Vagina (tissue), 2 donors: ENCODE measurements around the gene SIRPB2. TPM values are rescaled to one million over a fixed set of nuclear protein-coding genes. Genes with fewer than 3 reads are reported as not detected.

Experiments
- DNase-seq, 2 donors: peaks; one replicate each; pipeline ENCODE4 v3.0.0-alpha.2; 2017; ENCODE audit errors: extremely low spot score in 2 of 2
- H3K27ac ChIP-seq: fragments of 200-600 bp; sonication (generic); one replicate; pipeline ENCODE4 v1.5.1; 2019
- H3K27me3 ChIP-seq: fragments of 200-600 bp; sonication (generic); one replicate; pipeline ENCODE4 v1.5.1; 2019
- H3K36me3 ChIP-seq, 2 donors: fragments of 200-600 bp; sonication (generic); one replicate each; pipeline ENCODE4 v1.5.1; 2017 to 2019
- H3K4me1 ChIP-seq: fragments of 200-600 bp; sonication (generic); one replicate; pipeline ENCODE4 v1.5.1; 2019
- H3K4me3 ChIP-seq, 2 donors: fragments of 200-600 bp; sonication (generic); 1 replicate in 1 of 2; 2 replicates in 1 of 2; pipeline ENCODE4 v1.5.1; 2016 to 2019
- H3K9me3 ChIP-seq: fragments of 200-600 bp; sonication (generic); one replicate; pipeline ENCODE4 v1.5.1; 2019
- CTCF ChIP-seq, 3 experiments: fragments of 450-650 bp in 2 of 3; fragments of 200-600 bp in 1 of 3; sonication (generic) in 1 of 3; IDR thresholded peaks; one replicate each; pipeline ENCODE4 v1.5.1; 2017 to 2019; ENCODE audit warnings: antibody characterized with exemption in 3 of 3, mild to moderate bottlenecking in 2 of 3, moderate library complexity in 2 of 3
- POLR2A ChIP-seq, 2 donors: fragments of 450-650 bp; IDR thresholded peaks; one replicate each; pipeline ENCODE4 v1.6.1; 2017; ENCODE audit warnings: antibody characterized with exemption in 2 of 2, mild to moderate bottlenecking in 2 of 2, moderate library complexity in 2 of 2
- POLR2AphosphoS5 ChIP-seq, 2 donors: sonication (generic); formaldehyde crosslinking; IDR thresholded peaks; one replicate each; pipeline ENCODE4 v1.9.0; 2017; ENCODE audit warnings: antibody characterized with exemption in 2 of 2, mild to moderate bottlenecking in 2 of 2, low read depth in 1 of 2; ENCODE audit not compliant: insufficient read depth in 1 of 2
- intact Hi-C: fragments of 100-400 bp; cut with DNase I; formaldehyde crosslinking; loops from one replicate; pipeline ENCODE4 v1.15.1; 2023
- total RNA-seq: library from RNA; depleted of rRNA; stranded (reverse); fragments of >200 nt; gene quantifications from one replicate; pipeline ENCODE4 v1.2.3, GENCODE V29; 2016

Gene SIRPB2
- total RNA-seq, 1 donor from 2014 or later: 2.9 TPM

DNA sequence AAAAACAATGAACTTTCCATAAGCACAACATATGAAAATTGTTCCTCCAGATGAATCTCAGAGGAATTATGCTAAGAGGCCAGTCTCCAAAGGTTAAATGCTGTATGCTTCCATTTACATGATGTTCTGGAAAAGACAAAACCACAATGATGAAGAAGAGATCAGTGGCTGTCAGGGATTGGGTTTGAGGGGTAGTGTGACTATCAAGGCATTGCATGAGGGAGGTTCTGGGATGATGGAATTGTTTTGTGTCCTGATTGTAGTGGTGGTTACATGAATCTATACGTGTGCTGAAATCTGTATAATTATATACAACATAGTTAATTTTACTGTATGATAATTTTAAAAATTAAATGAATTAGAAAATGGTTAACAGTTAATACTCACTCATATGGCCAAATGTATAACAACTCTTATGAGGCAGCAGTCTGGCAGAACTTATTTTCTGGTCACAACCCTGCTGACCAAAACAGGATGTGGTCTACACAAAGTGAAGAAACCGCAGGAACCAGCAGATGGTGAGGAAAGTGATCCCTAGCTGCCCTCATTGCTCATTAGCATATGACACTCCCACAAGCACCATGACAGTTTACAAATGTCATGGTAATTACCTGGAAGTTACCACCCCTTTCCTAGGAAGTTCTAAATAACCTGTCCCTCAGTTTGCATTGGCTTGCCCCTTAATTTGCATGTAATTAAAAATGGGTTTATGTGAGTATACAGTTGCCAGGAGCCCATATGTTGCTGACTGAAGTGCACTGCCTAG lies 56.5 kb downstream of the SIRPB2 start:
- intact Hi-C loops: loop anchor here (1.0 kb wide), 1 partner anchor 117 kb away; no protein-coding TSS in a partner anchor
- H3K36me3 ChIP-seq: no peaks in the 10 kb centered on the region
- no peak overlapping the region for H3K27ac ChIP-seq
- no peaks in the 10 kb centered on the region for H3K27me3 ChIP-seq
- H3K4me1 ChIP-seq: no peaks in the 10 kb centered on the region
- DNase-seq: no peak
- no peaks in the 10 kb centered on the region for H3K9me3 ChIP-seq
- H3K4me3 ChIP-seq: no peak overlapping the region
- TF ChIP-seq POLR2AphosphoS5 (IDR thresholded peaks at IDR 0.05; ENCODE audit: insufficient read depth in 1 of 2, low read depth in 1 of 2): no peak
- no peak for TF ChIP-seq CTCF (IDR thresholded peaks at IDR 0.05)
- TF ChIP-seq POLR2A (IDR thresholded peaks at IDR 0.05): no peak

GRCh38 chr20:1431158-1431557 lies 60.1 kb downstream of the SIRPB2 start:
- Histone ChIP-seq H3K9me3 (no peaks in the 10 kb centered on the region), H3K4me1 (no peaks in the 10 kb centered on the region), H3K4me3 (no peak overlapping the region), H3K27me3 (no peaks in the 10 kb centered on the region), H3K27ac (no peak overlapping the region), H3K36me3 (no peaks in the 10 kb centered on the region)
- DNase-seq: no peak
- TF ChIP-seq POLR2A (IDR thresholded peaks at IDR 0.05) (no peak), POLR2AphosphoS5 (IDR thresholded peaks at IDR 0.05; ENCODE audit: insufficient read depth in 1 of 2, low read depth in 1 of 2) (no peak), CTCF (IDR thresholded peaks at IDR 0.05) (no peak)
- intact Hi-C loops: no loop called here

GRCh38 chr20:1430004-1430451 lies 61.2 kb downstream of the SIRPB2 start:
- intact Hi-C loops: no loop called here
- no peaks in the 10 kb centered on the region for H3K27me3 ChIP-seq
- H3K9me3 ChIP-seq: no peaks in the 10 kb centered on the region
- peak overlapping the region; percentile 20 for H3K27ac ChIP-seq
- TF ChIP-seq POLR2AphosphoS5 (IDR thresholded peaks at IDR 0.05; ENCODE audit: insufficient read depth in 1 of 2, low read depth in 1 of 2) (no peak), CTCF (IDR thresholded peaks at IDR 0.05) (no peak), POLR2A (IDR thresholded peaks at IDR 0.05) (no peak)
- no peak overlapping the region for H3K4me3 ChIP-seq
- no peak for DNase-seq
- H3K4me1 ChIP-seq: no peaks in the 10 kb centered on the region
- H3K36me3 ChIP-seq: no peaks in the 10 kb centered on the region

DNA sequence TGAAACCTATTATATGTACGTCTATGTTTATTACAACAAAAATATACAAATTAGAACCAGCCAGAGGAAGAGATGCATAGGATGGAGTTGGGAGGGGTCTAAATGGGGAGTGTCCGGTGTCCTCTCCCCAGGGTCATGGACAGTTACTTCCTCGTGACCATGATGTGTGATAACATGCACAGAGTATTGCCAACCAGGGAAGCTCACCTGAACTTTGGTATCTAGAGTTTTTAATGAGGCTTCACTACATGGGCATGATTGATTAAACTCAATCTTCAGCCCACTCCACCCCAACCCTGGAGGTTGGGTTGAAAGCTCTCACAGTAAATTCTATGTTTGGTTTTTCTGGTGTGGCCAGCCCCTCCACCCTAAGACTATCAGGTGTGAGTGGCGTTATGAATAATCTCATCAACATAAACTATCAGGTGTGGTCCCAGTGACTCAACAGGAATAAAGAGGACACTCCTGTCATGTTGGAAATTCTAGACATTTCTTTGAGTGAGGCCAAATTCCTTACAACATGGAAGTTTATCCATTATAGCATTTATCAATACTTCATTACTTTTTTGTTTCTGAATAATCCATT lies 62.0 kb downstream of the SIRPB2 start:
- DNase-seq: no peak
- no peaks in the 10 kb centered on the region for H3K9me3 ChIP-seq
- H3K4me1 ChIP-seq: no peaks in the 10 kb centered on the region
- no peak for TF ChIP-seq CTCF (IDR thresholded peaks at IDR 0.05)
- TF ChIP-seq POLR2AphosphoS5 (IDR thresholded peaks at IDR 0.05; ENCODE audit: insufficient read depth in 1 of 2, low read depth in 1 of 2): no peak
- H3K4me3 ChIP-seq: no peak overlapping the region
- intact Hi-C loops: no loop called here
- H3K27me3 ChIP-seq: no peaks in the 10 kb centered on the region
- H3K27ac ChIP-seq: no peak overlapping the region
- H3K36me3 ChIP-seq: no peaks in the 10 kb centered on the region
